Measurements from ENCODE around the gene CDH6. TPM values are rescaled to one million over a fixed set of nuclear protein-coding genes. Genes with fewer than 3 reads are reported as not detected.

Gene CDH6
- total RNA-seq = 1 to 10 TPM; 1.1 to 2.2 TPM

GRCh38 chr5:31193591-31194467 is at the start of gene CDH6:
Gene CDH6, plus strand, starts transcription at chr5:31193686. Its CDS starts 73,788 bp downstream, at chr5:31267474.
- TF ChIP-seq CTCF (IDR thresholded peaks at IDR 0.05) = no peak
- DNase-seq (ENCODE audit: low spot score) = no peak
- peaks cover 0 to 4% of the 10 kb centered on the region in 2 donors for H3K27me3 ChIP-seq

GRCh38 chr5:31144364-31144763 is 49.1 kb upstream of the CDH6 start:
- Histone ChIP-seq H3K27me3 (no peaks in the 10 kb centered on the region), H3K36me3 (no peaks in the 10 kb centered on the region), H3K9me3 (no peaks in the 10 kb centered on the region), H3K4me3 (no peak overlapping the region), H3K27ac (no peak overlapping the region), H3K4me1 (no peaks in the 10 kb centered on the region)
- no peak for DNase-seq (ENCODE audit: low spot score)
- no peak for TF ChIP-seq CTCF (IDR thresholded peaks at IDR 0.05)

More at GRCh38 chr5:31193591-31194467, at the start of gene CDH6:
- Histone ChIP-seq H3K36me3 (no peaks in the 10 kb centered on the region), H3K4me3 (peak within 1 kb of the TSS; percentile 40 to 53), H3K9me3 (no peaks in the 10 kb centered on the region), H3K27ac (peak within 1 kb of the TSS; percentile 23 to 68), H3K4me1 (peaks cover 0 to 13% of the 10 kb centered on the region in 2 donors)

GRCh38 chr5:31148959-31149475 is 44.5 kb upstream of the CDH6 start:
- DNase-seq (ENCODE audit: low spot score) = no peak
- Histone ChIP-seq H3K36me3 (no peaks in the 10 kb centered on the region), H3K4me1 (no peaks in the 10 kb centered on the region), H3K9me3 (no peaks in the 10 kb centered on the region), H3K27me3 (no peaks in the 10 kb centered on the region), H3K27ac (no peak overlapping the region), H3K4me3 (no peak overlapping the region)
- TF ChIP-seq CTCF (IDR thresholded peaks at IDR 0.05) = no peak

- no peaks in the 10 kb centered on the region for H3K27me3 ChIP-seq
- no peak for DNase-seq (ENCODE audit: low spot score)
- no peaks in the 10 kb centered on the region for H3K36me3 ChIP-seq
- no peak overlapping the region for H3K4me3 ChIP-seq
- no peak overlapping the region for H3K27ac ChIP-seq
- no peaks in the 10 kb centered on the region for H3K4me1 ChIP-seq
- TF ChIP-seq CTCF (IDR thresholded peaks at IDR 0.05) = no peak
- H3K9me3 ChIP-seq = no peaks in the 10 kb centered on the region
Measured at GRCh38 chr5:31153521-31153920, 40.0 kb upstream of the CDH6 start.

- TF ChIP-seq CTCF (IDR thresholded peaks at IDR 0.05) = no peak
- no peaks in the 10 kb centered on the region for H3K4me1 ChIP-seq
- H3K9me3 ChIP-seq = no peaks in the 10 kb centered on the region
- DNase-seq (ENCODE audit: low spot score) = no peak
- no peak overlapping the region for H3K27ac ChIP-seq
- no peaks in the 10 kb centered on the region for H3K36me3 ChIP-seq
- no peaks in the 10 kb centered on the region for H3K27me3 ChIP-seq
- no peak overlapping the region for H3K4me3 ChIP-seq
Measured at GRCh38 chr5:31156631-31157160, 36.8 kb upstream of the CDH6 start.

Data from right atrium auricular region (tissue), 2 donors.